ENCODE measurements around the gene ACTN1. TPM values are rescaled to one million over a fixed set of nuclear protein-coding genes. Genes with fewer than 3 reads are reported as not detected.
"Not testable (repeated sequence)": the region's sequence is repeated elsewhere in the genome, so short reads cannot be mapped to it uniquely, and the experiment has no call there.

The ACTN1 gene
- total RNA-seq, 1 donor from 2014 or later = 44.9 TPM

- peaks cover 21 to 27% (median 25%) of the 10 kb centered on the region in 3 donors for H3K4me1 ChIP-seq (ENCODE audit: control insufficient read depth in 3 of 3, insufficient read depth in 3 of 3, low read length in 3 of 3)
- H3K36me3 ChIP-seq (ENCODE audit: control insufficient read depth in 3 of 3, insufficient read depth in 3 of 3, low read length in 3 of 3) = peaks cover 0 to 4% (median 0%) of the 10 kb centered on the region in 3 donors
- no peaks in the 10 kb centered on the region for H3K9me3 ChIP-seq (ENCODE audit: control insufficient read depth in 3 of 3, low read length in 3 of 3)
- H3K4me3 ChIP-seq (ENCODE audit: low read length in 3 of 3) = peak overlapping the region; percentile 83 to 87 (median 85)
- peak overlapping the region; percentile 91 for H3K27ac ChIP-seq (ENCODE audit: low read depth, low read length)
- peak overlapping the region; percentile 87 to 93 (median 87) for H3K9ac ChIP-seq (ENCODE audit: low read depth in 1 of 3, low read length in 3 of 3)
- H3K27me3 ChIP-seq (ENCODE audit: control insufficient read depth in 3 of 3, insufficient read depth in 3 of 3, low read length in 3 of 3) = no peaks in the 10 kb centered on the region
Measured at GRCh38 chr14:68978172-68978911, 760 bp downstream of the ACTN1 start.

DNA sequence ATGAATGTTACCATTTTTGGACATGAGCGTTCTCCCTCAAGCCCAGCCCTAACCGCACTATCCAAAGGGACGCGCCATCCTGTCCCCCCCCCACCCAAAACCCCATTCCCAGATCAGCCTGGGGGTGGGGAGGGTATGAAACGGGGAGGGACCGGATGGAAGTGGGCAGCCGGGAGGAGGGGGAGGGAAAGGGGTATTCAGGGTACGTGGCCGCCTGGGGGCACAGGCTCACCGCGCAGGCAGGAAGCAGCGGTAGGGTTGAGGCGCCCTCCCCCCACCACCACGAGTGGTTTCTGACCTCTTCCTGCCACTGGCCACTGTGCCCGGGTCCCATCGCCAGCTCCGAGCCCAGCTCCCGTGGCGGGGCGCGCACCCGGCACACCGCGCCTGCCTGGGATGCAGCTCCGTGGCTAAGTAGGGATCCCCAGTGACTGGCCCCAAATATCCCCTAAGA lies 1.4 kb downstream of the ACTN1 start:
- peak overlapping the region; percentile 83 to 87 (median 85) for H3K4me3 ChIP-seq (ENCODE audit: low read length in 3 of 3)
- no peaks in the 10 kb centered on the region for H3K9me3 ChIP-seq (ENCODE audit: control insufficient read depth in 3 of 3, low read length in 3 of 3)
- peak overlapping the region; percentile 91 for H3K27ac ChIP-seq (ENCODE audit: low read depth, low read length)
- H3K9ac ChIP-seq (ENCODE audit: low read depth in 1 of 3, low read length in 3 of 3) = peak overlapping the region; percentile 87 to 93 (median 87)
- no peaks in the 10 kb centered on the region for H3K27me3 ChIP-seq (ENCODE audit: control insufficient read depth in 3 of 3, insufficient read depth in 3 of 3, low read length in 3 of 3)
- peaks cover 21 to 27% (median 27%) of the 10 kb centered on the region in 3 donors for H3K4me1 ChIP-seq (ENCODE audit: control insufficient read depth in 3 of 3, insufficient read depth in 3 of 3, low read length in 3 of 3)
- peaks cover 0 to 4% (median 0%) of the 10 kb centered on the region in 3 donors for H3K36me3 ChIP-seq (ENCODE audit: control insufficient read depth in 3 of 3, insufficient read depth in 3 of 3, low read length in 3 of 3)

DNA sequence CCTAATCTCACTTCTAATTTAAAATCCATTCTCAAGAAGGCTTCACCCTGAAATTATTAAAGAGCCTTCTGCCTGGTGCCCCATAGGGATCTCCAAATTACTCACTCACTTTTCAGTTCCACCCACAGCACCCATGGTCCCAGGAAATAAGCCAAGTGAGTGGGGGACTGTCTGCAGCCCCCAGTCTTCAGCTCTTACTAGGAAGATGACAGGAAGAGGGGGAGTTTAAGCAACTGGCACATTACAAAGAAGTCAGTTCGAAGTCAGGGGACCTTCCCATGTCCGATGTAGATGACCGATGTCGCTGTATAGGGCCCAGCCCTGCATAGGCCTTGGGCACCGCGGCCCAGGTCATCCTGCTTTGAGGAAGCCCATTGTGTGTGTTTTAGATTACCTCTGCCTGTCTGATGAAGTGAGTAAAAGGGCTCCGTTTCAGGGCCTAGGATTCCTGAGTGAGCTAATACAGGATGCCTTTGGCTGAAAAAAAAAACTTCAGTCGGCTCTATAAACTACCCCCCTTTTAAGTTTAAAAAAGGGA lies 1.9 kb downstream of the ACTN1 start:
- H3K4me1 ChIP-seq (ENCODE audit: control insufficient read depth in 3 of 3, insufficient read depth in 3 of 3, low read length in 3 of 3) = peaks cover 21 to 27% (median 27%) of the 10 kb centered on the region in 3 donors
- H3K27ac ChIP-seq (ENCODE audit: low read depth, low read length) = peak overlapping the region; percentile 91
- H3K36me3 ChIP-seq (ENCODE audit: control insufficient read depth in 3 of 3, insufficient read depth in 3 of 3, low read length in 3 of 3) = peaks cover 0 to 4% (median 0%) of the 10 kb centered on the region in 3 donors
- peak overlapping the region; percentile 32 to 85 (median 58) for H3K4me3 ChIP-seq (ENCODE audit: low read length in 3 of 3)
- H3K9ac ChIP-seq (ENCODE audit: low read depth in 1 of 3, low read length in 3 of 3) = peak overlapping the region; percentile 14 to 87 (median 64)
- no peaks in the 10 kb centered on the region for H3K9me3 ChIP-seq (ENCODE audit: control insufficient read depth in 3 of 3, low read length in 3 of 3)
- H3K27me3 ChIP-seq (ENCODE audit: control insufficient read depth in 3 of 3, insufficient read depth in 3 of 3, low read length in 3 of 3) = no peaks in the 10 kb centered on the region

- Histone ChIP-seq H3K27ac (ENCODE audit: low read depth, low read length) (peak overlapping the region; percentile 91), H3K9me3 (ENCODE audit: control insufficient read depth in 3 of 3, low read length in 3 of 3) (no peaks in the 10 kb centered on the region), H3K4me1 (ENCODE audit: control insufficient read depth in 3 of 3, insufficient read depth in 3 of 3, low read length in 3 of 3) (peaks cover 21 to 31% (median 30%) of the 10 kb centered on the region in 3 donors), H3K36me3 (ENCODE audit: control insufficient read depth in 3 of 3, insufficient read depth in 3 of 3, low read length in 3 of 3) (peaks cover 0 to 4% (median 0%) of the 10 kb centered on the region in 3 donors), H3K4me3 (ENCODE audit: low read length in 3 of 3) (peak overlapping the region; percentile 13 to 85 (median 32)), H3K9ac (ENCODE audit: low read depth in 1 of 3, low read length in 3 of 3) (peak overlapping the region; percentile 14 to 87 (median 64)), H3K27me3 (ENCODE audit: control insufficient read depth in 3 of 3, insufficient read depth in 3 of 3, low read length in 3 of 3) (no peaks in the 10 kb centered on the region)
Measured at GRCh38 chr14:68976160-68977067, 2.7 kb downstream of the ACTN1 start.

DNA sequence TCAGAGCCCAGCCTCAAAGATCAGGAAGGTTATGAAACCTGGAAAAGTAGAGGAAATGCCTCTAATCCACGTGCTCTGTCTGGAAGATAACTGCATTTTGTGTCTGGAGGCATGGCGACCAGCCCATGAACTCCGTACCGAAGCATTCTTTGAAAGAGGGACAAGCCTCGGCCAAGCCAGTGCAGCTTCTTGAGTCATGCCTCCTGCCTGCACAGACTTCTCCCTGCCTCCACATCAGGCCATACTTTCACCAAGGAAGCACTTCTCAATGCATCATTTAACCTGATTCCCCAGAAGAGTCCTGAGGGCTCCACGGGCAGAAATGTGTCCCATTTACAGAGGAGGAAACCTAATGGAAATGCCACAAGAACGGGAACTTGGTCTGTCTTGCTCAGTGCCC lies 3.4 kb downstream of the ACTN1 start:
- Histone ChIP-seq H3K4me3 (ENCODE audit: low read length in 3 of 3) (no peak overlapping the region), H3K9me3 (ENCODE audit: control insufficient read depth in 3 of 3, low read length in 3 of 3) (no peaks in the 10 kb centered on the region), H3K9ac (ENCODE audit: low read depth in 1 of 3, low read length in 3 of 3) (peak overlapping the region in 2 of 3 donors; percentile 9 to 19), H3K27ac (ENCODE audit: low read depth, low read length) (peak overlapping the region; percentile 91), H3K27me3 (ENCODE audit: control insufficient read depth in 3 of 3, insufficient read depth in 3 of 3, low read length in 3 of 3) (no peaks in the 10 kb centered on the region), H3K36me3 (ENCODE audit: control insufficient read depth in 3 of 3, insufficient read depth in 3 of 3, low read length in 3 of 3) (peaks cover 0 to 4% (median 0%) of the 10 kb centered on the region in 3 donors), H3K4me1 (ENCODE audit: control insufficient read depth in 3 of 3, insufficient read depth in 3 of 3, low read length in 3 of 3) (peaks cover 22 to 38% (median 30%) of the 10 kb centered on the region in 3 donors)

DNA sequence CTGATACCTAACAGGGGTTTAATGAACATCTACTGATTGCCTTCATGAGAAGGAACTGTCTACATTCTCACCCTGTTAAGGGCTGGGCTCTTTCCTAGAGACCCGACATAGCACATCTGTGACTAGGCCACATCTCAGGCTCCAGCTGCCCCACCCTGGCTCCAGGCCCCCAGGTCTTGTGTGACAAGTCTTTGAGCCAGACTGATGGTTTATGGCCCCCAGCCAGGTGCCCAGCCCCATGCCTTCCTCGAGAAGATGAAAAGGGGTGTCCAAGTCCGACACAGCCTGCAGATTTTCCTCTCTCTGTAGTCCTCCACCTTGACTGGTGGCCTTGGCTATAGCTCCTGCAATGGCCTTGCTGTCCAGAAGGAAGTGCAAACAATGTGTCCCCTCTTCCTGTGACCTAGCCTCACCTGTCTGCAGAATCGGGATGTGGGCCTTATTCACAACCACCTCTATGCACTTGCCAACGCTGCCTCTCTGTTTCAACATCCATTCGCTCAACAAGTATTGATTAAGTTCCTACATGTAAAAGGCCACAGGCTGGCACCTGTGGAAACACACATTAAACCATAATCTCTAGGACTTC lies 4.2 kb downstream of the ACTN1 start:
- no peak overlapping the region for H3K4me3 ChIP-seq (ENCODE audit: low read length in 3 of 3)
- peaks cover 28 to 45% (median 29%) of the 10 kb centered on the region in 3 donors for H3K4me1 ChIP-seq (ENCODE audit: control insufficient read depth in 3 of 3, insufficient read depth in 3 of 3, low read length in 3 of 3)
- no peaks in the 10 kb centered on the region for H3K27me3 ChIP-seq (ENCODE audit: control insufficient read depth in 3 of 3, insufficient read depth in 3 of 3, low read length in 3 of 3)
- H3K27ac ChIP-seq (ENCODE audit: low read depth, low read length) = peak overlapping the region; percentile 91
- H3K9me3 ChIP-seq (ENCODE audit: control insufficient read depth in 3 of 3, low read length in 3 of 3) = no peaks in the 10 kb centered on the region
- peaks cover 0 to 4% (median 0%) of the 10 kb centered on the region in 3 donors for H3K36me3 ChIP-seq (ENCODE audit: control insufficient read depth in 3 of 3, insufficient read depth in 3 of 3, low read length in 3 of 3)
- no peak overlapping the region for H3K9ac ChIP-seq (ENCODE audit: low read depth in 1 of 3, low read length in 3 of 3)

DNA sequence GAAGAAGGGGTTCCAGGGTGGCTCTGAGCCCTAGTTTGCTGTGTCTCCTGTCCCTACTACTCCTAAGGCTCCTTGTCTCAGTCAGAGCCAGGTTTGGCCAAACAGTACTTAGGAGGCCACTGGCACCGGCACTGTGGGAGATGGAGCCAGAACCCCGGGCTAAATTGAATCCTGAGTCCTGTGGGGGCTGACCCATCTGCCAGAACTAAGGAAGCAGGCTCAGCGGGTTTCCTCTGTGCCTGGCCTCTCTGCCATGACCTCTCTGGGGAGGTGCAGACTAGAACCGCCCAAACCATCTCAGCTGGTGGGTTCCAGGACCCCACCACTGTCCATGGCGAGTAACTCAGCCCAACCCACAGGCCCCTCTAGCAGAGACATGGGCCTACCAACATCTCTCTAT lies 5.5 kb downstream of the ACTN1 start:
- peaks cover 0 to 4% (median 0%) of the 10 kb centered on the region in 3 donors for H3K36me3 ChIP-seq (ENCODE audit: control insufficient read depth in 3 of 3, insufficient read depth in 3 of 3, low read length in 3 of 3)
- no peaks in the 10 kb centered on the region for H3K27me3 ChIP-seq (ENCODE audit: control insufficient read depth in 3 of 3, insufficient read depth in 3 of 3, low read length in 3 of 3)
- no peaks in the 10 kb centered on the region for H3K9me3 ChIP-seq (ENCODE audit: control insufficient read depth in 3 of 3, low read length in 3 of 3)
- H3K9ac ChIP-seq (ENCODE audit: low read depth in 1 of 3, low read length in 3 of 3) = no peak overlapping the region
- no peak overlapping the region for H3K4me3 ChIP-seq (ENCODE audit: low read length in 3 of 3)
- H3K4me1 ChIP-seq (ENCODE audit: control insufficient read depth in 3 of 3, insufficient read depth in 3 of 3, low read length in 3 of 3) = peaks cover 38 to 48% (median 39%) of the 10 kb centered on the region in 3 donors
- H3K27ac ChIP-seq (ENCODE audit: low read depth, low read length) = no peak overlapping the region

GRCh38 chr14:68973219-68973565 lies 5.9 kb downstream of the ACTN1 start:
- H3K27ac ChIP-seq (ENCODE audit: low read depth, low read length); H3K9ac ChIP-seq (ENCODE audit: low read depth in 1 of 3, low read length in 3 of 3); H3K4me3 ChIP-seq (ENCODE audit: low read length in 3 of 3); H3K9me3 ChIP-seq (ENCODE audit: control insufficient read depth in 3 of 3, low read length in 3 of 3); H3K27me3 ChIP-seq (ENCODE audit: control insufficient read depth in 3 of 3, insufficient read depth in 3 of 3, low read length in 3 of 3); H3K36me3 ChIP-seq (ENCODE audit: control insufficient read depth in 3 of 3, insufficient read depth in 3 of 3, low read length in 3 of 3): not testable (repeated sequence)
- peaks cover 39 to 51% (median 42%) of the 10 kb centered on the region in 3 donors for H3K4me1 ChIP-seq (ENCODE audit: control insufficient read depth in 3 of 3, insufficient read depth in 3 of 3, low read length in 3 of 3)

GRCh38 chr14:68972507-68973218 lies 6.4 kb downstream of the ACTN1 start:
- Histone ChIP-seq H3K36me3 (ENCODE audit: control insufficient read depth in 3 of 3, insufficient read depth in 3 of 3, low read length in 3 of 3) (peaks cover 0 to 4% (median 0%) of the 10 kb centered on the region in 3 donors), H3K9me3 (ENCODE audit: control insufficient read depth in 3 of 3, low read length in 3 of 3) (no peaks in the 10 kb centered on the region), H3K9ac (ENCODE audit: low read depth in 1 of 3, low read length in 3 of 3) (no peak overlapping the region), H3K4me1 (ENCODE audit: control insufficient read depth in 3 of 3, insufficient read depth in 3 of 3, low read length in 3 of 3) (peaks cover 40 to 51% (median 40%) of the 10 kb centered on the region in 3 donors), H3K27ac (ENCODE audit: low read depth, low read length) (no peak overlapping the region), H3K27me3 (ENCODE audit: control insufficient read depth in 3 of 3, insufficient read depth in 3 of 3, low read length in 3 of 3) (no peaks in the 10 kb centered on the region), H3K4me3 (ENCODE audit: low read length in 3 of 3) (no peak overlapping the region)

All from skeletal muscle tissue (tissue), 4 donors.